Islet of Langerhans (tissue), 1 donor: Measurements from ENCODE around the gene ZFYVE28.

Experiments
- FAIRE-seq: peaks from one replicate; lab custom pipeline; 2011; peaks lifted over from hg19 to GRCh38; lab: Jason Lieb, UNC

Gene ZFYVE28

GRCh38 chr4:2428496-2429213, 10.2 kb upstream of the ZFYVE28 start:
- no peak for FAIRE-seq

DNA sequence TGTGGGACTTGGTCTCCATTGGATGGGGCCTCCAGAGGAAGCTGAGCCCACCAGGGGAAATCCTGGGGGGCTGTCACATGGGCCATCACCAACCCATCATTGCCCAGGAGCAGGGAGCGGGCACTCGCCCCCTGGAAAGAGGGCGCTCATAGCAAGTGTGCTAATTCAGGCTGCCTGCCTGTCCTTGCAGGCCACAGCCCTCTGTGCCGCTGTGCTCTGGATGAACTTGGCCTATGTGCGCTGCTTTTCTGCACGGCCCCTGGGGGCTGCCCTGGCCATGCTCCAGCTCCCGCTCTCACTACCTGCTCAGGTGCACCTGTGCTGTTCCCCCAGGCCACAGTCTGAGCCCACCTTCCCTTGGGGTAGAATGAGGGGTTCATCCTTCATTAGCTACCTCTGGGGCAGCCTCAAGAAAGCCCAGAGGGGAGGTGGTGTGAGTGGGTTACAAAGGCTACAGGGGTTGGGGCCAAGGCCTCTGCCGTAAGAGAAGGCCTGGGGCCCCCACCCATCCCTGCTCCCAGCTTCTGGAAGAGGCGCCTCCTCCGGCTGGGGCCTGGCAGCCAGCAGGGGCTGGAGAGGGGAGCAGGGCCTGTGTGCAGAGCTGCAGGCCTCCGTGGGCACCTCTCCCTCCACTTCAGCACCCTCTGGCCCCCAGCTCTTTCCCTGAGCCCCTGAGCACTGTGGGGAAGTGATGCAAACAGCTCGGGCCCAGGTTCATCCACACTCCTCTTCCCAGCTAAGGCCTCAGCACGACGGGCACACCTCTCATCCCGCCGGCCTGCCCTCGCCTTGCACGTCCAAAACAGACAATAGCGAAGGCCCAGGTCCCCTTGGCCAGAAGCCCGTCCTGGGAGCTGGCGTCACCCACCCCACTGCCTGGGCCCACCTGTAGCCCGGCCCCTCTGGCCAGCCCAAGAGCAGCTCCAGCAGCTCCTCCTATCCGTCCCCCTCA, 9.2 kb upstream of the ZFYVE28 start:
- no peak for FAIRE-seq

DNA sequence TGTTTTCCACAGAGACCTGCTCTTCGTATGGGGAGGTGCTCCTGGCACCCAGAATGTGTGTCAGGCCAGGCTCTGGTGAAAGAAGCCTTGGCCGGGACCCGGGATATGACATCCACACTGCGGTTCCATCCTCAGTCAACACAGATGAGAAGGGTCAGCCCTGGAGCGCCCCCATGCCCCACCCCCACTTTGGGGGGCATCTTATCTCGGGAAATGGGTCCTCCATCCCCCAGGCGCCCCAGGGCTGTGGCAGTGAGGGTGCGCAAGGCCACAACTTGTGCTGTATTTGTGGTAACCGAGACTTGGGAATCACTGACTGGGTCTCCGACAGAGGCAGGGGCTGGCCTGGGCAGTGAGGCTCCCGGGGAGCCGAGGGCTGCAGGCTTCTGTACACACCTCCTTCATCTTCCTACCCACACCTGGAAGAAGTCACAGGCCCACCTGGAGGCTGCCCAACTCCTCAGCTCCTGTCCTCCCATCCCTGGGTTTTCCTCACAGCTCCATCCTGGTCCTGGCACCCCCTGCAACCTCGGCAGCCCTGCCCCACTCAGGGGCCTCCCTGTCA, 8.3 kb upstream of the ZFYVE28 start:
- FAIRE-seq = no peak

DNA sequence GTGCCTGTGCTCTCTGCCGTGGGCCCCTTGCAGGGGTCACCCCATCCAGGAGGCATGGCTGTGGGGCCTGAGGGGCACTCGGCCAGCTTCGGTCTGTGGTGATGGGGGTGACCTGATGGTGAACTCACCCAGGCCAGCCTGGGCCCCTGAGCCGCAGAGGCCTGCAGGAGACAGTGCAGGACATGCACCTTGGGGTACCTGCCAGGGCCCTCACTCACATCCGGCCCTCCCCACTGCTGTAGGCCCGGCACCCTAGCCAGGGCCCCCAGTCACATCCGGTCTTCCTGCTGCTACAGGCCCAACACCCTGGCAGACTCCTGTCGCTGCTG, 7.6 kb upstream of the ZFYVE28 start:
- FAIRE-seq = no peak

- FAIRE-seq = no peak
Observed at GRCh38 chr4:2425386-2426068, 7.1 kb upstream of the ZFYVE28 start.

DNA sequence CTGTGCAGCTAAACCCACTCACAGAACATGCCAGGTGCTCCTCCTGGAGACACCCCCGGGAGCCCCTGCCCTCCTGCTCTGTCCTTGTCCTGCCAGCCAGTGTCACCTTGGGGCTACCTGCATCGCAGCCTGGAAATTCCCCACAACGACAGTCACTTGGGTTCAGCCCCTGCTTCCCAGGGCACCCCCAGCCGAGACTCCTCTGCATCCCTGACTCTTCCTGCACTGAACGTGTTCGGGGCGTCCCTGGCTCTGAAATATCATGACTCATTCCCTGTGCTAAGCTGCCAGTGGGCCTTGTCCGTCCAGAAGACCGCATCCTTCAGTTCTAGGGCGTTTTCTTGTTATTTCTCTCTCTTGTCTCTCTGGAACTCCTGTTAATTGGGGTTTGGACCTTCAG, 6.1 kb upstream of the ZFYVE28 start:
- FAIRE-seq = no peak

DNA sequence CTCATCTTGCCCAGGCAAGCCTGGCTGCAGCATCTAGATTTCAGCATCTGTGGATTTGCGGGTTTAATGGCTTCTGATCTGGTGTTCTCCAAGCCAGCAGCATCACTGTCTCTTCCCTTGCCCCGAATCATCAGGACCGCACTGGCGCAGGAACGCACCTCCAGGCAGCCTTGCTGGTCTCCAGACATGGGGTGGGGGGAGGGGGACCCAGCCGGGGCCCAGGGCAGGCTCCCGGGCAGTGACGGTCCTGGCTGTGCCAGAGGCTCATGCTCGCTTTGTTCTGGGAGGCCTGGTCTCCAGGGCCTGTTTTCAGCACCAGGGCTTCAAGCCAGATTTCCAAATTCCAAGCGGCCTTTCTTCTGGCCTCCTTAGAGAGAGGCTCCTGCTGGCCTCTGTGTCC, 5.2 kb upstream of the ZFYVE28 start:
- no peak for FAIRE-seq

DNA sequence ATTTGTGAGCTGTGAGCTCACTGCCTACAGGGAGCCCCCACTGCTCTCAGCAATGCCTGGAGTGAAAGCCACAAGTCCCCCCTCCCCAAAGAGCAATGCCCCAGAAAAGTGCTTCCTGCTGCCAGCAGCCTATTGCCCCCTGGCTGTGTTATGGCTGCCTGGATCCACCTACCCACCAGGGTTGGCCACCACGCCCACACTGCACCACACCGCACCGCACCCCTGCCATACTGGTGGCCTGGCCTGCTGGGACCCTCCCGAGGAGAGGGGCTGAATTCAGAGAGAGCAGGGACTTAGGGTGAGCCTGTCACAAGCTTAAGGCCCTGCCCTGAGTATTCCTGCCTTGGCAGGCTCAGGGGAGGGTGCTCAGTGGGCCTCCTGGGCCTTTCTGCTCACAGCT, 4.6 kb upstream of the ZFYVE28 start:
- no peak for FAIRE-seq

DNA sequence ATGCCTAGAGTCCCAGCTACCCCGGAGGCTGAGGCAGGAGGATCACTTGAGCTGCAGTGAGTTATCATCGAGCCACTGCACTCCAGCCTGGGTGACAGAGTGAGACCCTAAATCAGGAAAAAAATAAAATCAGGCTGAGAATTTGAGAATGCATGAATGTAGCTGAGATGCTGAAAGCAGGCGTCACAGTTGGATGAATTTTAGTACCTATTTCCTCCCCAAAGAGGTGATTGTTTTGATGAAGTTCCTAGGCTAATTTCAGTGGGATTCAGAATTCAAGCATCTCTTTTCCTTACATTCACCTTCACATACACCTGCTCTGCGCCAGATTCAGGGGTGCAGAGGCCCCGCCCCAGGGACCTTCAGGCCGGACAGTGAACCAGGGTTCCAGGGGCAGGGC, 3.5 kb upstream of the ZFYVE28 start:
- no peak for FAIRE-seq

GRCh38 chr4:2419814-2420213, 1.4 kb upstream of the ZFYVE28 start:
- FAIRE-seq = no peak

- no peak for FAIRE-seq
Observed at GRCh38 chr4:2418650-2419571, 466 bp upstream of the ZFYVE28 start, which contains the start of gene CFAP99. Gene CFAP99 (plus strand): TSS chr4:2418955.

DNA sequence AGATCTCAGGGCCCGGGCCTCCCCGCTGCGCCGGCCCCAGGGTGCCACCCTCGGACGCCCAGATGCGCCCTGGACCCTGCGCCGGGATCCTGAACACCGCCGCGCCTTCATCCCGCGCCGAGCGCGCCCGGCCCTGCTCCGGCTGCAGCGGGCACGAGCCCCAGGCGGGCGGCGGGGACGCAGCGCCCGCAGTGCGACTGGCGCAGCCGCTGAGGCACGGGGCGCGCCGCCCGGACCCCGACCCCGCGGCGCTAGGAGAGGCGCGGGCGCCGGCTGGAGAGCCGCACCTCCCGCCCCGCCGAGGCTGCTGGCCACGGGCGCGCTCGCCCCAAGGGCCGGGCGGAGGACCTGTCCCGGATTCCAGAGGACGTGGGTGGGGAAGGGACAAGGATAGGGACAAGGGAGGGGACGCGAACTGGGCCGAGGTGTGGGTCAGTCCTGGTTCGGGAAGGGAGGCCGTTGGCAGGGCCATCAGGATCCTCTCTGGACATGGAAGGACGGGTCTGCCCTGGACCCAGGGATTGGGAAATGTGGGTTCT, 1.1 kb downstream of the ZFYVE28 start:
- no peak for FAIRE-seq

GRCh38 chr4:2416564-2417225, 1.8 kb downstream of the ZFYVE28 start:
- no peak for FAIRE-seq

DNA sequence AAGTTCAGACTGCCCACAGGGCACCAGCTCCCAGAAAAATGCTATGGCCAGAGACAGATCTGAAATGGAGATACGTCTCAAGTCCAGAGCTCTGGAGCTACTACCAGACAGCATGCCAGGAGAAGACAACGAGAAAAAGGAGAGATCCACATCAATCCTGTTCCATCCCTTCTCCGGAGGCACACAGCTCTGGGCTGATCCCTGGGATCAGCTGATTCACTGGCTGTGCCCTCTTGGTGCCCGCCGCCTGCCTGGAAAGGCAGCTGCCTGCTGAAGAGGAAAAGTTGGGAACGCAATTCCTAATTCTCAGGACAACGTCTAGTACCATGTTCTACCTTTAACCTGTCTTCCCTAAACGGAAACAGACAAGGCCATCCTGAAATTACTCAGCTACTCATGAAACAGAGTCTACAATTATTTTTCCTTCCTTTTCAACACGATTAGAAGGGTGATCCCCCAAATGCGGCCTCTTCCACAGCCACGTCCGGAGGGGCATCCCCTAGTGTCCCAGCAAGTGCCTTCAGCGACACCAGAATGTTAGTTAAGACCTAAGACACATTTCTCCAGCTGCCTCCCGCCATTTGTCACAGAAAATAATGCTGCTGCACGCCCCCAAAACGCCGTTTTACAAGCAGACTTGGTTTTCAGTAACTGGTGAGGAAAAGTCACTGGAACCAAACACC, 2.4 kb downstream of the ZFYVE28 start:
- FAIRE-seq = no peak

DNA sequence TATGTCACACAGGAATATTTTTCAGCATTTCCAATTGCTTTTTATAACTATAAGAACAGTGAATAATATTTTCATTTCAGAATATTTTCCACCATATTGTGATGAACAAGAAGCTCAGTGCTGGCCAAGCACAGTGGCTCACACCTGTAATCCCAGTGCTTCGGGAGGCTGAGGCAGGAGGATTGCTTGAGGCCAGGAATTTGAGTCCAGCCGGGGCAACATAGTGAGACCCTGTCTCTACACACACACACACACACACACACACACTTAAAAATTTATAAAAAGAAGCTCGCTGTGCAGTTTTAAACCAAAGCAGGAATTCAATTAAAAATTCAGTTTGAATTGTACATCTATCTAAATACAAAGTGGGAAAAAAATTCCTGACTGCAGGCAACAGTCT, 3.2 kb downstream of the ZFYVE28 start:
- no peak for FAIRE-seq

GRCh38 chr4:2413821-2414610, 4.4 kb downstream of the ZFYVE28 start:
- no peak for FAIRE-seq

DNA sequence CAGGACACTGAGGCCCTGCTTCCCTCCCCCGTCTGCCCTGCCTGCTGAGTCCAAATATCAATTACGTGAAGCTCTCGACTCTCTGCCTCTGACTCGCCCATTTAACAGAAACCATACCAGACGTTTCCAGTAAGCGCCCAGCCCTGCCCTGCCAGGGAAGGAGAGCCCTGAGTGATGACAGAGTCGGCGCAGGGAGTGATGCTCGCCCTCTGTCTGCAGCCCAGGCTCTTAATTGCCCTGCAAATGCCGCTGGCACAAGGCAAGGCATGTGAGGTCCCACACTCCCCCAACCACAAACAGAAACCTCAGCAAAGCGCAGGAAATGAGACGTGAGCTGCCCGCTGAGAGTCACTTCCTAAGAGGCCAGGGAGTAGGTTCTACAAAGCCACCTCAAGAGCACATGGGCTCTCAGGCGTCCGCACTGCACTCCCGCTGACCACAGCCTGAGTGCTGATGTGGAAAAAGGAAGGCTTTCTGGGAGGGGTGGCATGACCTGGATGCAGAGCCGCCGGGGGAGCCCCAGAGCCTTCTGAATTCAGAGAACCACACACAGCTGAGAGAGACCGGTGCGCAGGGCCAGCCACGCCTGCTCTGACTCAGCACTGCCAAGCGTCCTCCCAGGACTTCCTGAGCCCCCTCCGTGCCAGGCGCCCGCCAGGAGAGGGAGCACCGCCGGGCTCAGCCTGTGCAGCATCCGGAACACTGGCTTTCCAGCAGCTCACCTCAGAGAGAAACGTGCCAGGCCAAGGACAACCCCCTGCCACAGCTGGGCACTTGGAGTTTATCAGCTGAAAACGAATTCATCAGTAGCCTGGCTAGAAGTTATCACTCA, 5.3 kb downstream of the ZFYVE28 start:
- no peak for FAIRE-seq

GRCh38 chr4:2412534-2412884, 5.9 kb downstream of the ZFYVE28 start:
- no peak for FAIRE-seq
